ENCODE results near the gene RAP2B. TPM values are rescaled to one million over a fixed set of nuclear protein-coding genes. Genes with fewer than 3 reads are reported as not detected.
A peak's percentile ranks its signal among the peaks of the same experiment; 100 is the strongest.

RAP2B gene
- total and polyA plus RNA-seq, 2 donors (not counting 1 experiment from before 2014, with no cell fraction given) = 8.7 to 27.1 TPM

- Histone ChIP-seq H3K9ac (ENCODE audit: insufficient read depth, low read length) (no peak overlapping the region), H3K27ac (ENCODE audit: insufficient read depth, low read length) (no peak overlapping the region), H3K27me3 (ENCODE audit: control insufficient read depth, insufficient read depth, low read length) (no peaks in the 10 kb centered on the region), H4K20me1 (ENCODE audit: control insufficient read depth, extremely low read depth, insufficient read depth, low read length) (no peaks in the 10 kb centered on the region), H3K4me3 (replicated peaks in 1 of 4; ENCODE audit: control extremely low read depth in 1 of 4, insufficient read depth in 1 of 4, low read depth in 3 of 4, low read length in 4 of 4) (no peak overlapping the region), H3K9me3 (ENCODE audit: control insufficient read depth, insufficient read depth, low read depth, low read length) (no peaks in the 10 kb centered on the region), H3K36me3 (ENCODE audit: control insufficient read depth, insufficient read depth, low read length) (no peaks in the 10 kb centered on the region), H2AFZ (ENCODE audit: low read length) (no peak overlapping the region), H3K79me2 (ENCODE audit: control insufficient read depth, insufficient read depth, low read length) (no peaks in the 10 kb centered on the region), H3K4me2 (ENCODE audit: extremely low read depth, insufficient read depth, low read length) (no peak overlapping the region), H3K4me1 (ENCODE audit: control insufficient read depth, extremely low read depth, insufficient read depth, low read length) (peaks cover 4% of the 10 kb centered on the region)
- DNase-seq (ENCODE audit: low read depth in 2 of 2) = no peak
- TF ChIP-seq CTCF (conservative IDR thresholded peaks at IDR 0.05 in 1 of 2, IDR thresholded peaks at IDR 0.05 in 1 of 2; ENCODE audit: low read depth in 1 of 2, low read length in 2 of 2) = no peak
- TF ChIP-seq EZH2 (IDR thresholded peaks at IDR 0.05; ENCODE audit: low read length, missing control alignments) = no peak
These were observed 32.2 kb upstream of the RAP2B start for GRCh38 chr3:153129866-153130265.

DNA sequence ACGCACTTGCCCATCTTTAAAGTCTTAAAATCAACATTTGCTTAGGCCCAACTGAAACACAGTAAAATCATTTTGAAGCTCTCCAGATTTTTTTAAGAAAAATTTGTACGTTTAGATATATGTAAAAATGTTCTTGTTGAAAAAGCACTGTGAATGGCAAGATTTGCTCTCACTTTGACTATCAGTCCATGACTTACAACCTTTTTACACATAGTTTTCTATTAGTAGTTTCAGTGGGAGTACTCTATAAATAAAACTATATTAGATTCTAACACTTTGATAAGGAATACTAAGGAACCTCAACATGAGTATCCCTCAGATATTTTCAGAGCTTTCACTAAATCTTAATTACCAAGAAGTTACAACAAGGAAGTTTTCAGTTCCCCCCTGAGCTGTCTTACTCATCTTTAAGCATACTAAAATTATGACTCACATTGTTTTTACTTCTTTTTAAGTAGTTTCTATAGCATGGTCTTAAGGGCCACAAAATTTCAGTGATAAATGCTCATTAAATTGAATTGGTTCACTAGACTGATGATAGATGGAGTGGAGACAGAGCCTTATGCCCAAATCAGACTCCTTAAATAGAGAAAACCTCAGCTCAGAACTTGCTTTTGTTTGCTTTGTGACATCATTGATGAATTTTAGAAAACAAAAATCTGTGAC, 31.6 kb upstream of the RAP2B start:
- H3K4me2 ChIP-seq (ENCODE audit: extremely low read depth, insufficient read depth, low read length) = peak overlapping the region; percentile 19
- H3K9ac ChIP-seq (ENCODE audit: insufficient read depth, low read length) = no peak overlapping the region
- no peaks in the 10 kb centered on the region for H3K79me2 ChIP-seq (ENCODE audit: control insufficient read depth, insufficient read depth, low read length)
- TF ChIP-seq CTCF (conservative IDR thresholded peaks at IDR 0.05 in 1 of 2, IDR thresholded peaks at IDR 0.05 in 1 of 2; ENCODE audit: low read depth in 1 of 2, low read length in 2 of 2) (no peak), EZH2 (IDR thresholded peaks at IDR 0.05; ENCODE audit: low read length, missing control alignments) (no peak)
- no peak overlapping the region for H3K4me3 ChIP-seq (replicated peaks in 1 of 4; ENCODE audit: control extremely low read depth in 1 of 4, insufficient read depth in 1 of 4, low read depth in 3 of 4, low read length in 4 of 4)
- peaks cover 4% of the 10 kb centered on the region for H3K4me1 ChIP-seq (ENCODE audit: control insufficient read depth, extremely low read depth, insufficient read depth, low read length)
- no peaks in the 10 kb centered on the region for H3K9me3 ChIP-seq (ENCODE audit: control insufficient read depth, insufficient read depth, low read depth, low read length)
- H4K20me1 ChIP-seq (ENCODE audit: control insufficient read depth, extremely low read depth, insufficient read depth, low read length) = no peaks in the 10 kb centered on the region
- no peaks in the 10 kb centered on the region for H3K27me3 ChIP-seq (ENCODE audit: control insufficient read depth, insufficient read depth, low read length)
- no peak overlapping the region for H2AFZ ChIP-seq (ENCODE audit: low read length)
- H3K27ac ChIP-seq (ENCODE audit: insufficient read depth, low read length) = peak overlapping the region; percentile 13
- peak; percentile 66 to 85 for DNase-seq (ENCODE audit: low read depth in 2 of 2)
- H3K36me3 ChIP-seq (ENCODE audit: control insufficient read depth, insufficient read depth, low read length) = no peaks in the 10 kb centered on the region

DNA sequence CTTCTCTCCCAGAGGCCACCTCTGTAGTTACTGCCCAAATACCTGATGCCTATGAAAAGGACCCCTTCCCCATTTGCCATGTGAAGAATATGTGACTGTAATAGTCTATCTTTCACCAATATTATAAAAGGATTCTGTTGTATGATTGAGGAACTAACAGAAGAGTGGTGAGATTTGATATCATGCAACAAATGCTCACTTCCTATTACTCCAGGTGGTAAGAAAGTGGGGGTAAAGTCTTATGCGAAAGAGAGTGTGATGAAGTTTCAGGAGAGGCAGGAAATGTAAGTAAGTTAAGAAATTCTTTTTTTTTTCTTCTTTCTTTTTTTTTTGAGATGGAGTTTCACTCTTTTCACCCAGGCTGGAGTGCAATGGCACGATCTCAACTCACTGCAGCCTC, 24.4 kb upstream of the RAP2B start:
- peaks cover 7% of the 10 kb centered on the region for H3K4me1 ChIP-seq (ENCODE audit: control insufficient read depth, extremely low read depth, insufficient read depth, low read length)
- TF ChIP-seq CTCF (conservative IDR thresholded peaks at IDR 0.05 in 1 of 2, IDR thresholded peaks at IDR 0.05 in 1 of 2; ENCODE audit: low read depth in 1 of 2, low read length in 2 of 2) = no peak
- TF ChIP-seq EZH2 (IDR thresholded peaks at IDR 0.05; ENCODE audit: low read length, missing control alignments) = no peak
- no peaks in the 10 kb centered on the region for H3K79me2 ChIP-seq (ENCODE audit: control insufficient read depth, insufficient read depth, low read length)
- H4K20me1 ChIP-seq (ENCODE audit: control insufficient read depth, extremely low read depth, insufficient read depth, low read length) = no peaks in the 10 kb centered on the region
- H3K9ac ChIP-seq (ENCODE audit: insufficient read depth, low read length) = no peak overlapping the region
- H3K27ac ChIP-seq (ENCODE audit: insufficient read depth, low read length) = no peak overlapping the region
- no peaks in the 10 kb centered on the region for H3K36me3 ChIP-seq (ENCODE audit: control insufficient read depth, insufficient read depth, low read length)
- DNase-seq (ENCODE audit: low read depth in 2 of 2) = no peak
- H3K4me3 ChIP-seq (replicated peaks in 1 of 4; ENCODE audit: control extremely low read depth in 1 of 4, insufficient read depth in 1 of 4, low read depth in 3 of 4, low read length in 4 of 4) = no peak overlapping the region
- H3K27me3 ChIP-seq (ENCODE audit: control insufficient read depth, insufficient read depth, low read length) = no peaks in the 10 kb centered on the region
- H2AFZ ChIP-seq (ENCODE audit: low read length) = no peak overlapping the region
- H3K9me3 ChIP-seq (ENCODE audit: control insufficient read depth, insufficient read depth, low read depth, low read length) = no peaks in the 10 kb centered on the region
- no peak overlapping the region for H3K4me2 ChIP-seq (ENCODE audit: extremely low read depth, insufficient read depth, low read length)
